ENCODE measurements around the gene PLA2G4D. TPM values are rescaled to one million over a fixed set of nuclear protein-coding genes. Genes with fewer than 3 reads are reported as not detected.

Gene PLA2G4D
- total and polyA plus RNA-seq, 12 donors, result not detected

DNA sequence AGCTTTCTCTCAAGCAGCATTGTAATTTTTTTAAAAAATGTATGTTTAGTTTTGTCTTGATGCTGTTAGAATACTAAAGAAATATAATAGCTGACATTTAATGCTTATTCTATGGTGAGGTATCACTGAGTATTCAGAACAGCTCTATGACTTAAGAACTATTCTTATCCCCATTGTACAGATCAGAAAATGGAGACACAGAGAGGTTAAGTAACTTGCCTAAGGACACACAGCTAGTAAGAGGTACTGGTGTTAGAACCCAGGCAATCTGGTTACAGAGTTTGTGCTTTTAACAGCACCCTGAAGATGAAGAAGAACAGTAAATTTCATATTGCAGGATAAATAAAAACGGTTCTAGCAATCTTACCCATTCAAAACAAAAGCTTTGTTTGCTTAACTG lies 15.5 kb downstream of the PLA2G4D start:
- Histone ChIP-seq H3K9me3 (no peaks in the 10 kb centered on the region), H3K36me3 (no peaks in the 10 kb centered on the region), H3K27me3 (peaks cover 0 to 13% (median 0%) of the 10 kb centered on the region in 7 donors), H3K4me1 (no peaks in the 10 kb centered on the region), H3K27ac (no peak overlapping the region), H3K4me3 (no peak overlapping the region)
- DNase-seq, result no peak
- TF ChIP-seq, protein P1, sequence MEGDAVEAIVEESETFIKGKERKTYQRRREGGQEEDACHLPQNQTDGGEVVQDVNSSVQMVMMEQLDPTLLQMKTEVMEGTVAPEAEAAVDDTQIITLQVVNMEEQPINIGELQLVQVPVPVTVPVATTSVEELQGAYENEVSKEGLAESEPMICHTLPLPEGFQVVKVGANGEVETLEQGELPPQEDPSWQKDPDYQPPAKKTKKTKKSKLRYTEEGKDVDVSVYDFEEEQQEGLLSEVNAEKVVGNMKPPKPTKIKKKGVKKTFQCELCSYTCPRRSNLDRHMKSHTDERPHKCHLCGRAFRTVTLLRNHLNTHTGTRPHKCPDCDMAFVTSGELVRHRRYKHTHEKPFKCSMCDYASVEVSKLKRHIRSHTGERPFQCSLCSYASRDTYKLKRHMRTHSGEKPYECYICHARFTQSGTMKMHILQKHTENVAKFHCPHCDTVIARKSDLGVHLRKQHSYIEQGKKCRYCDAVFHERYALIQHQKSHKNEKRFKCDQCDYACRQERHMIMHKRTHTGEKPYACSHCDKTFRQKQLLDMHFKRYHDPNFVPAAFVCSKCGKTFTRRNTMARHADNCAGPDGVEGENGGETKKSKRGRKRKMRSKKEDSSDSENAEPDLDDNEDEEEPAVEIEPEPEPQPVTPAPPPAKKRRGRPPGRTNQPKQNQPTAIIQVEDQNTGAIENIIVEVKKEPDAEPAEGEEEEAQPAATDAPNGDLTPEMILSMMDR (IDR thresholded peaks at IDR 0.05), result no peak
- 64 to 84% methylated on average over 1 of the region's 1 CpG for WGBS, 2 donors
- no peak for ATAC-seq
- intact Hi-C loops (cut with DNase I), result no loop called here

DNA sequence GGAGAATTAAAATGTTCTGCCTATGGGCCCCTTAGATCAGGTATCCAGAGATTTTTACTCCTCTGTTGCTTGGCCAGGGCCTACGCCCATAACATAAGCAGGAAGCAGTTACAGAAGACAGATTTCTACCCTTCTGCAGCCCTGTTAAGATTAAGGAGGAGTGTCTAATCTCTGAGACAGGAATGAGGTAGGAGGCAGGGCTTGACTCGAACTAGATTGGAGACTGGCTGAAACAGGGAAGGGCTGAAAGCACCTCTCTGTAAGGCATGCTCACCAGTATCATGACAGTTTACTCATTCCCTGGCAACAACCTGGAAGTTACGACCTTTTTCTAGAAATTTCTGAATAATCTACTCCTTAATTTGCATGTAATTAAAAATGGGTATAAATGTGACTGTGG lies 16.7 kb downstream of the PLA2G4D start:
- peaks cover 0 to 7% (median 0%) of the 10 kb centered on the region in 7 donors for H3K27me3 ChIP-seq

DNA sequence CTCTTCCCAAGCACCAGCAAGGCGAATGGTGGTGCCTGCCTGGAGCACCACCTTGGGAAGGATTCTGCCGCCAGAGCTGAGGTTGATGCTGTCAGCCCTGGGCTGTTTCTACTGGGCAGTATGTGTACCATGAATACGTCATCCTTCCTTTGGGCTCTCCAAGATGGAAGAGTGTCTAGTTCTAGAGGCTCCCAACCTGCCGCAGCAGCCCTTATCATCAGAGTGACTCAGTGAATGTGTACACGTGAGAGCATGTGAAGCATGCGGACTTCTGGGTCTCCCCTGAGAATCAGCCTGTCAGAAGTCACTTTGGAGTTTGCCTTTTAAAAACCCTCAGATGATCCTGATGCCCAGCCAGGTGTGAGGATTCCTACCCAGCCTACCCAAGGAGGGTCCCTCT lies 20.9 kb downstream of the PLA2G4D start:
- 79 to 88% methylated on average over 6 of the region's 6 CpGs for WGBS, 2 donors
- DNase-seq (no peak), ATAC-seq (no peak)
- Histone ChIP-seq H3K36me3 (no peaks in the 10 kb centered on the region), H3K4me1 (no peaks in the 10 kb centered on the region), H3K27ac (no peak overlapping the region), H3K9me3 (no peaks in the 10 kb centered on the region), H3K27me3 (peaks cover 0 to 4% (median 0%) of the 10 kb centered on the region in 7 donors), H3K4me3 (no peak overlapping the region)
- intact Hi-C loops (cut with DNase I), result no loop called here
- TF ChIP-seq, protein P1 (IDR thresholded peaks at IDR 0.05), result no peak

More for the DNA sequence above, 16.7 kb downstream of the PLA2G4D start:
- no peak for DNase-seq
- Histone ChIP-seq H3K4me3 (no peak overlapping the region), H3K9me3 (no peaks in the 10 kb centered on the region), H3K4me1 (no peaks in the 10 kb centered on the region), H3K36me3 (no peaks in the 10 kb centered on the region), H3K27ac (no peak overlapping the region)
- intact Hi-C loops (cut with DNase I), result no loop called here
- no peak for ATAC-seq
- WGBS, 2 donors, result 66 to 79% methylated on average over 3 of the region's 3 CpGs
- TF ChIP-seq, protein P1 (IDR thresholded peaks at IDR 0.05), result no peak

DNA sequence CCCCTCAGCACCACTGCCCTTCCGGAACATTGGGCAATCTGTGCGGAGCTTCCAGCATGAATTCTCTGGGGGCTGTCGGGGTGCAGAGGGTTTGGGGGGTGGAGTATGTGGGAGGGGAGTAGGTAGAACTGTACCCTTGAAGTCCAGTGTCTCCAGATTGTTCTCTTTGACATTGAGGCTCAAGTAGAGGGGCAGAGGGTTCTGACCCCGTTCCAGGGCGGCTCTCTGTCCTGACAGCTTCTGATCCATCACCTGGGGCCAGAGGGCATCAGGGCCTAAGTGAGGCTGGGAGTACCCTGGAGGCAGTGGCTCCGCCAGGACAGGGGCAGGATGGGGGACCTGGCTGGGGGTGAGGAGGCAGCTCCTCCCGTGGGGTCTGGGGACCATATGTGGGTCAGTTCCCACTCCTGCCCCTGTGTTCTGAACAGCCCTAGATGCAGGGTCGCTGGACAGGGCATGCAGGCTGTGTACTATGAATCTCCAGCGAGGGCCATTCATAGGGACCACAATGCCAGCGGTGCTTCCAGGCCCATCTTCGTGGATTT lies 22.1 kb downstream of the PLA2G4D start:
- ATAC-seq (no peak), DNase-seq (no peak)
- Histone ChIP-seq H3K9me3 (peaks cover 0 to 4% (median 0%) of the 10 kb centered on the region in 11 donors), H3K27ac (no peak overlapping the region), H3K36me3 (no peaks in the 10 kb centered on the region), H3K27me3 (peaks cover 0 to 4% (median 0%) of the 10 kb centered on the region in 7 donors), H3K4me3 (no peak overlapping the region), H3K4me1 (no peaks in the 10 kb centered on the region)
- TF ChIP-seq, protein P1 (IDR thresholded peaks at IDR 0.05), result no peak
- 77 to 82% methylated on average over 11 of the region's 11 CpGs for WGBS, 2 donors
- intact Hi-C loops (cut with DNase I), result no loop called here

All from heart right ventricle (tissue), 16 donors.